Retinal pigment epithelial cell (primary cell): ENCODE data around the gene POLN.

Experiments used
- DNase-seq: peaks from one replicate; pipeline ENCODE4 v3.0.0-alpha.2; 2010; ENCODE audit warnings: low read depth
- H3K4me3 ChIP-seq: 2 replicates; pipeline ENCODE4 v1.5.1; 2011; ENCODE audit warnings: mild to moderate bottlenecking, low read length, control low read depth, moderate library complexity
- TF ChIP-seq, protein P1 (sequence below): conservative IDR thresholded peaks from 2 replicates; pipeline ENCODE4 v1.5.1; 2011; ENCODE audit warnings: low read depth, low read length, control low read depth, inconsistent platforms

POLN gene

DNA sequence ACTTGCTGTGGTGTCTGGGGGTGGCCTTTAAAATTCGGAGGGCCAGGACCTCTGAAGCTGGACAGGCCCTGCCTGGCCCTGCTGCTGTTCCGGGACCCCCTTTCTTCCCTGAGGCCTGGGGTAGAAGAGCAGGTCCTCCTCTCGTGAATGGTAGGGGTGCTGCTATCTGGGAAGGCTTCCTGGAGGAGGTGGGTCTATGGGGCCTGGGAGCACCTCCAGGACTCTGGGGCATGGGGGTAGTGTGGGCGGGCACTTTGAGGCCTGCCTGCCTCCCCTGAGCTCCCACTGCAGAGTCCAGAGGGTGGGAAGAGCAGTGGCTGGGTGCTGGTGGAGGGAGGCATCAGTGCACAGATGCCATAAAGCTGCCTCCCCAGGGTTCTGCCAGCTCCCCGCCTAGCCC, 24.9 kb upstream of the POLN start:
- TF ChIP-seq, protein P1, sequence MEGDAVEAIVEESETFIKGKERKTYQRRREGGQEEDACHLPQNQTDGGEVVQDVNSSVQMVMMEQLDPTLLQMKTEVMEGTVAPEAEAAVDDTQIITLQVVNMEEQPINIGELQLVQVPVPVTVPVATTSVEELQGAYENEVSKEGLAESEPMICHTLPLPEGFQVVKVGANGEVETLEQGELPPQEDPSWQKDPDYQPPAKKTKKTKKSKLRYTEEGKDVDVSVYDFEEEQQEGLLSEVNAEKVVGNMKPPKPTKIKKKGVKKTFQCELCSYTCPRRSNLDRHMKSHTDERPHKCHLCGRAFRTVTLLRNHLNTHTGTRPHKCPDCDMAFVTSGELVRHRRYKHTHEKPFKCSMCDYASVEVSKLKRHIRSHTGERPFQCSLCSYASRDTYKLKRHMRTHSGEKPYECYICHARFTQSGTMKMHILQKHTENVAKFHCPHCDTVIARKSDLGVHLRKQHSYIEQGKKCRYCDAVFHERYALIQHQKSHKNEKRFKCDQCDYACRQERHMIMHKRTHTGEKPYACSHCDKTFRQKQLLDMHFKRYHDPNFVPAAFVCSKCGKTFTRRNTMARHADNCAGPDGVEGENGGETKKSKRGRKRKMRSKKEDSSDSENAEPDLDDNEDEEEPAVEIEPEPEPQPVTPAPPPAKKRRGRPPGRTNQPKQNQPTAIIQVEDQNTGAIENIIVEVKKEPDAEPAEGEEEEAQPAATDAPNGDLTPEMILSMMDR, result no peak
- no peak overlapping the region for H3K4me3 ChIP-seq
- no peak for DNase-seq

DNA sequence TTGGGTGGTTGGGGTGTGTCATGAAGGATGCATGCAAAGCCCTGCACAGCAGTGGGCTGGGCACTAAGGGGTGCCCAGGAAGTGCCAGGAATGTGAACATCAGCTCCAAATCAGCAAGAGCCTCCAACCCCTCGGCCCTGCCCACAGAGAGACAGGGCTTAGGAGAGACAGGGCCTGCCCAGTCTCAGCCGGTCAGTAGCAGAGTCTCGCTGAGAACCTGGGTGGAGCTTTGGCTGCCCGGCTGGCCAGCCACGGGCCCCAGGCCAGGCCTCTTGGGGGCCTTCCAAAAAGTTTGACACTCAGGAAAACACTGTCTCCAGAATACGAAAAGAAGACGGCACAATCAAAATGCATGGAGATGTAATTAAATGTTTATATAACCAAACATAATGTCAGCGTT, 24.3 kb upstream of the POLN start:
- H3K4me3 ChIP-seq, result no peak overlapping the region
- no peak for DNase-seq
- TF ChIP-seq, protein P1, result no peak

DNA sequence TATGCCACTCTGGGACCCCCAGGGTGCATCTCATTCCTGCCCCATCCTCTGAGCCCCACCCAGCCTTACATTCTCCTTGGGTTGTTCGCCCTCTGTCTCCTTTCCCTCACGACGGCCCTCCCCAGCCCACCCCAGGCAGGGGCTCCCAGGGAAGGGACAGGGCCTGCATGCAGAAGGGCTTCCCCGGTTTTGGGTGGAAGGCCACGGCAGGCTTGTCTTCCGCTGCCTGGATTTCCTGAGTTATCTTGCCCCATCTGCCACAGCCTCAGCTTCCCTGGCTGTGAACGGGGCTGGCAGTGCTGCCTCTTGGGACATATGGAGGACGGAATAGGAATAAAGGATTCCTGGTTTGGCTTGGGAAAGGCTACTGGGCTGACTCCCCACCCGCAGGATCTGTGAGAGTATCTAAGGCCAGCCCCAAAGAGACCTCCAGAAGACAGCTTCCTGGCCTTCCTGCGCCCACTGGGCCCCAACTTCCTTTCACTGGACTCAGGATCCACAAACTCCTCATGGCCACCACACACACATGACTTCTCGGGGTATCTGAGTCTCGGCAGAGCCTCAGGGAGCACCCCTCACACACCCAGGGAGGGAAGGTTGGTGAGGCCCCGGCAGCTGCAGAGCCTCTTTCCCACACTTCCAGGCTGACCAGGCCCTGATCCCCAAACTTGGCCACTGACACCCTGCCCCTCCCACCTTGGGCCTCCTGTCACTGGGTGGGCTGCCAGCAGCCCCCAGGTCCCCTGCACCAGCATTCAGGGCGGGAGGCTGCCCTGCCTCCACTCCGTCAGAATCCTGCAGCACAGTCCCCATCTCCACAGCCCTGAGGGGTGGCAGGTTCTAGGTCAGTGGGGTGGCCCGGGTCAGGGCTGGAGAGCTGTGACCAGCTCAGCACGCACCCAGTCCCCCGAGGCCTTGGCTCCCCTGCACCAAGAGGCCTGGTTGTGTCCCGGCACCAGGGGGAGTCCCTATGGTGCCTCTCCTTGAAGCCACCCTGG, 23.5 kb upstream of the POLN start:
- TF ChIP-seq, protein P1, result peak; percentile 7
- H3K4me3 ChIP-seq, result no peak overlapping the region

DNA sequence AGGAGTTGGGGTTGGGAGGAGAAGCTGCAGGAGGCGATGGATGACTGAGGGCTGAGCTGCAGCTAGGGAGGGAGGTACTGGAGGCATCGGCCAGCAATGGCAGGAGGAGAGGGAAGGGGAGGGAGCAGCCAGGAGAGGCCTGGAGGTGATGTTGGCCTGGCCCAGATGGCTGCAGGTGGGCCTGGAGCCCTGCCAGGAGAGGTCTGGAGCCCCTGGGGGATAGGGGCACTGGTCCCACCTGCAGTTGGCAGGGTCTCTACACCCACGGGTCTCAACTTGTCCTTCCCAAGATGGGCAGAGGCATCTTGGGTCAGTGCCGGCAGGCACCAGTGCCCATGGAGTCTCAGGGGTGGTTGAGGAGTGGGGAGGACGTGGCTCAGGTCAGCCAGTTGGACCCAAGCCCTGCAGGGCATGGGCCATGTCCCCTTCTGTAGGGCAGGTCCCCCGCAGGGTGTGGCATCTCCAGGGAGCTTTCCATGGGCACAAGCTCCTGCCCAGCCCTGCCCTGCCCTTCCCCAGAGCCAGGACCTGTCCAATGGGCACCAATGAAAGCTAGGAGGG, 22.6 kb upstream of the POLN start:
- no peak for DNase-seq
- no peak overlapping the region for H3K4me3 ChIP-seq
- TF ChIP-seq, protein P1, result no peak

More for the DNA sequence above, 23.5 kb upstream of the POLN start:
- DNase-seq, result no peak

DNA sequence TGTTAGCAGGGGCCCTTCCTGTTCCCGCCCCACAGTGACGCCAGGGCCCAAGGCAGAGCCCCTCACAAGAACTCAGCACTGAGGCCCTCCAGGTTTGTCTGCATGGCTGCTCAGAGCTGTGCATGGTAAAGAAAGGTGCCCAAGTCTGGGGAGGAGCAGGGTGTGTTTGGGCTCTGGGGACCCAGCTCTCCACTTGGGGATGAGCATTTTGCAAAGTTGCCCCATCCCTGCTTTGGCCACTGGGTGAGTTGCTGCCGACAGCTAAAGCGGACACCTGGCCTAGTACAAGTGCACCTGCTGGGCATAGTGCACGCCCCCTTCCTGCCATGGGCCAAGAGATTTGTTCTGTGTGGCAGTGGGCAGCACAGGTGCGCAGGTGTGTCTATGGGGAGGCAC, 22.0 kb upstream of the POLN start:
- H3K4me3 ChIP-seq, result no peak overlapping the region
- TF ChIP-seq, protein P1, result no peak
- no peak for DNase-seq

DNA sequence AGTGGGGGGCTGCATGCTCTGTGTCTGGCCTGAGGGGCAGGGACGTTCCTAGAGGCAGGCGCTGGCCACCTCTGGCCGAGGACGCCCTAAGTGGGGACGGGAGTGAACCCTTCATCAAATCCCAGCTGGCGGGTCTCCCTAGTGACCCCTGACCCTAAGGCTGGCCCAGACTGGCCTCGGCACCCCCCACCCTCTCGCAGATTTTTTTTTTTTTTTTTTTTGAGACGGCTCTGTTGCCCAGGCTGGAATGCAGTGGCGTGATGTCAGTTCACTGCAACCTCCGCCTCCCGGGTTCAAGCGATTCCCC, 21.0 kb upstream of the POLN start:
- peak overlapping the region; percentile 55 for H3K4me3 ChIP-seq
- TF ChIP-seq, protein P1, result no peak
- no peak for DNase-seq
